ENCODE data around the gene FRAS1.

The FRAS1 gene

GRCh38 chr4:78552389-78553042, 495.4 kb downstream of the FRAS1 start:
- no peak for DNase-seq (ENCODE audit: low read depth)

GRCh38 chr4:78553043-78553396, 495.9 kb downstream of the FRAS1 start:
- DNase-seq (ENCODE audit: low read depth), result no peak

- DNase-seq (ENCODE audit: low read depth), result no peak
Measured at GRCh38 chr4:78553529-78554060, 496.5 kb downstream of the FRAS1 start.

GRCh38 chr4:78556665-78557064, 499.5 kb downstream of the FRAS1 start:
- no peak for DNase-seq (ENCODE audit: low read depth)

- no peak for DNase-seq (ENCODE audit: low read depth)
Measured at GRCh38 chr4:78557841-78558240, 500.7 kb downstream of the FRAS1 start.

- no peak for DNase-seq (ENCODE audit: low read depth)
Measured at GRCh38 chr4:78558410-78558809, 501.3 kb downstream of the FRAS1 start.

GRCh38 chr4:78560296-78560963, 503.3 kb downstream of the FRAS1 start:
- DNase-seq (ENCODE audit: low read depth), result no peak

- DNase-seq (ENCODE audit: low read depth), result no peak
Measured at GRCh38 chr4:78561677-78562076, 504.6 kb downstream of the FRAS1 start.

GRCh38 chr4:78562687-78563086, 505.6 kb downstream of the FRAS1 start:
- DNase-seq (ENCODE audit: low read depth), result no peak

GRCh38 chr4:78565971-78566372, 508.8 kb downstream of the FRAS1 start:
- DNase-seq (ENCODE audit: low read depth), result no peak

- no peak for DNase-seq (ENCODE audit: low read depth)
Measured at GRCh38 chr4:78566834-78567499, 509.8 kb downstream of the FRAS1 start.

- no peak for DNase-seq (ENCODE audit: low read depth)
Measured at GRCh38 chr4:78567500-78568060, 510.5 kb downstream of the FRAS1 start.

GRCh38 chr4:78568640-78569305, 511.6 kb downstream of the FRAS1 start:
- no peak for DNase-seq (ENCODE audit: low read depth)

GRCh38 chr4:78569306-78569821, 512.2 kb downstream of the FRAS1 start:
- no peak for DNase-seq (ENCODE audit: low read depth)

GRCh38 chr4:78570117-78570516, 513.0 kb downstream of the FRAS1 start:
- no peak for DNase-seq (ENCODE audit: low read depth)

- no peak for DNase-seq (ENCODE audit: low read depth)
Measured at GRCh38 chr4:78571804-78572203, 514.7 kb downstream of the FRAS1 start.

GRCh38 chr4:78578674-78579425, 521.7 kb downstream of the FRAS1 start:
- no peak for DNase-seq (ENCODE audit: low read depth)

GRCh38 chr4:78581618-78582017, 524.5 kb downstream of the FRAS1 start:
- no peak for DNase-seq (ENCODE audit: low read depth)

- DNase-seq (ENCODE audit: low read depth), result no peak
Measured at GRCh38 chr4:78584863-78585547, 527.9 kb downstream of the FRAS1 start.

- DNase-seq (ENCODE audit: low read depth), result no peak
Measured at GRCh38 chr4:78585633-78586032, 528.5 kb downstream of the FRAS1 start.
